ENCODE results near the gene NUMBL. TPM values are rescaled to one million over a fixed set of nuclear protein-coding genes. Genes with fewer than 3 reads are reported as not detected.

Gene NUMBL
- total RNA-seq, 1 experiment from 2014 or later = 41.7 TPM

DNA sequence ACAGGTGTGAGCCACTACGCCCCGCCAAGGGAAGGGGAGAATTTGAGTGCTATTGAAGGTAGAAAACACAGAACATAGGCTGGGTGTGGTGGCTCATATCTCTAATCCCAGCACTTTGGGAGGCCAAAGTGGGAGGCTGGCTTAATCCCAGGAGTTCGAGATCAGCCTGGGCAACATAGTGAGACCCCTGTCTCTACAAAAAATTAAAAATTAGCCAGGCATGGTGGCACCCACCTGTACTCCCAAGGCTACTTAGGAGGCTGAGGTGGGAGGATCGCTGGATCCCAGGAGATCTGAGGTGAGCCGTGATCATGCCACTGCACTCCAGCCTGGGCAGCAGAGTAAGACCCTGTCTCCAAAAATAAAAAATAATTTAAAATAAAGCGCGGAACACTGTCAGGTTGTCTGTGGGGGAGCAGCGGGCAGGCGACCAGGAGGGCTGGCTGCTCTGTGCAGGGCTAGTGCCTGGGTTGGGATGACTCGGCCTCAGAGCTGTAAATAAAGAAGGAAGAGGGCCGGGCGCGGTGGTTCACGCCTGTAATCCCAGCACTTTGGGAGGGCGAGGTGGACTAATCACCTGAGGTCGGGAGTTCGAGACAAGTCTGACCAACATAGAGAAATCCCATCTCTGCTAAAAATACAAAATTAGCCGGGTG lies 48.3 kb downstream of the NUMBL start:
- no peaks in the 10 kb centered on the region for H4K20me1 ChIP-seq (ENCODE audit: insufficient read depth)
- DNase-seq (ENCODE audit: low read depth, low spot score) (no peak), ATAC-seq (no peak)
- H3K9me2 ChIP-seq (ENCODE audit: insufficient read depth) = no peaks in the 10 kb centered on the region
- RAD21 ChIA-PET (ENCODE audit: low non-redundant PET in 1 of 2, low total read pairs in 2 of 2, uncharacterized antibody in 2 of 2, unreplicated experiment in 2 of 2) = no interaction called here
- H3K79me2 ChIP-seq (ENCODE audit: insufficient read depth, low read length) = no peaks in the 10 kb centered on the region
- H3K9me3 ChIP-seq (ENCODE audit: control insufficient read depth in 1 of 2, insufficient read depth in 1 of 2, low read depth in 1 of 2, low read length in 2 of 2) = no peaks in the 10 kb centered on the region
- H2AFZ ChIP-seq (ENCODE audit: low read depth, low read length, poor library complexity, severe bottlenecking) = no peak overlapping the region
- POLR2A ChIA-PET = no interaction called here
- no peaks in the 10 kb centered on the region for H3K27me3 ChIP-seq (ENCODE audit: insufficient read depth, low read length)
- H3K4me3 ChIP-seq (replicated peaks in 1 of 2; ENCODE audit: low read depth in 1 of 2, low read length in 2 of 2) = no peak overlapping the region
- no TSS peak for BruUV-seq (replicated peaks)
- TF ChIP-seq ZNF274 (IDR thresholded peaks at IDR 0.05; ENCODE audit: low read depth, low read length) = no peak
- no peak for TF ChIP-seq CEBPB (IDR thresholded peaks at IDR 0.05; ENCODE audit: low read depth)
- TF ChIP-seq POLR2AphosphoS5 (IDR thresholded peaks at IDR 0.05; ENCODE audit: low read depth, low read length) = no peak
- TF ChIP-seq SIN3A (IDR thresholded peaks at IDR 0.05; ENCODE audit: low read depth) = no peak
- TF ChIP-seq, protein P1, sequence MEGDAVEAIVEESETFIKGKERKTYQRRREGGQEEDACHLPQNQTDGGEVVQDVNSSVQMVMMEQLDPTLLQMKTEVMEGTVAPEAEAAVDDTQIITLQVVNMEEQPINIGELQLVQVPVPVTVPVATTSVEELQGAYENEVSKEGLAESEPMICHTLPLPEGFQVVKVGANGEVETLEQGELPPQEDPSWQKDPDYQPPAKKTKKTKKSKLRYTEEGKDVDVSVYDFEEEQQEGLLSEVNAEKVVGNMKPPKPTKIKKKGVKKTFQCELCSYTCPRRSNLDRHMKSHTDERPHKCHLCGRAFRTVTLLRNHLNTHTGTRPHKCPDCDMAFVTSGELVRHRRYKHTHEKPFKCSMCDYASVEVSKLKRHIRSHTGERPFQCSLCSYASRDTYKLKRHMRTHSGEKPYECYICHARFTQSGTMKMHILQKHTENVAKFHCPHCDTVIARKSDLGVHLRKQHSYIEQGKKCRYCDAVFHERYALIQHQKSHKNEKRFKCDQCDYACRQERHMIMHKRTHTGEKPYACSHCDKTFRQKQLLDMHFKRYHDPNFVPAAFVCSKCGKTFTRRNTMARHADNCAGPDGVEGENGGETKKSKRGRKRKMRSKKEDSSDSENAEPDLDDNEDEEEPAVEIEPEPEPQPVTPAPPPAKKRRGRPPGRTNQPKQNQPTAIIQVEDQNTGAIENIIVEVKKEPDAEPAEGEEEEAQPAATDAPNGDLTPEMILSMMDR (IDR thresholded peaks at IDR 0.05 in 2 of 3, conservative IDR thresholded peaks at IDR 0.05 in 1 of 3; ENCODE audit: borderline replicate concordance in 1 of 3, insufficient read depth in 1 of 3, low read depth in 2 of 3, low read length in 2 of 3) = no peak
- no peak for TF ChIP-seq SP1 (IDR thresholded peaks at IDR 0.05; ENCODE audit: low read depth)
- no peak for TF ChIP-seq EZH2 (IDR thresholded peaks at IDR 0.05)
- TF ChIP-seq, protein P2, sequence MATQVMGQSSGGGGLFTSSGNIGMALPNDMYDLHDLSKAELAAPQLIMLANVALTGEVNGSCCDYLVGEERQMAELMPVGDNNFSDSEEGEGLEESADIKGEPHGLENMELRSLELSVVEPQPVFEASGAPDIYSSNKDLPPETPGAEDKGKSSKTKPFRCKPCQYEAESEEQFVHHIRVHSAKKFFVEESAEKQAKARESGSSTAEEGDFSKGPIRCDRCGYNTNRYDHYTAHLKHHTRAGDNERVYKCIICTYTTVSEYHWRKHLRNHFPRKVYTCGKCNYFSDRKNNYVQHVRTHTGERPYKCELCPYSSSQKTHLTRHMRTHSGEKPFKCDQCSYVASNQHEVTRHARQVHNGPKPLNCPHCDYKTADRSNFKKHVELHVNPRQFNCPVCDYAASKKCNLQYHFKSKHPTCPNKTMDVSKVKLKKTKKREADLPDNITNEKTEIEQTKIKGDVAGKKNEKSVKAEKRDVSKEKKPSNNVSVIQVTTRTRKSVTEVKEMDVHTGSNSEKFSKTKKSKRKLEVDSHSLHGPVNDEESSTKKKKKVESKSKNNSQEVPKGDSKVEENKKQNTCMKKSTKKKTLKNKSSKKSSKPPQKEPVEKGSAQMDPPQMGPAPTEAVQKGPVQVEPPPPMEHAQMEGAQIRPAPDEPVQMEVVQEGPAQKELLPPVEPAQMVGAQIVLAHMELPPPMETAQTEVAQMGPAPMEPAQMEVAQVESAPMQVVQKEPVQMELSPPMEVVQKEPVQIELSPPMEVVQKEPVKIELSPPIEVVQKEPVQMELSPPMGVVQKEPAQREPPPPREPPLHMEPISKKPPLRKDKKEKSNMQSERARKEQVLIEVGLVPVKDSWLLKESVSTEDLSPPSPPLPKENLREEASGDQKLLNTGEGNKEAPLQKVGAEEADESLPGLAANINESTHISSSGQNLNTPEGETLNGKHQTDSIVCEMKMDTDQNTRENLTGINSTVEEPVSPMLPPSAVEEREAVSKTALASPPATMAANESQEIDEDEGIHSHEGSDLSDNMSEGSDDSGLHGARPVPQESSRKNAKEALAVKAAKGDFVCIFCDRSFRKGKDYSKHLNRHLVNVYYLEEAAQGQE (IDR thresholded peaks at IDR 0.05; ENCODE audit: low read depth) = no peak
- no peak for TF ChIP-seq YY1 (IDR thresholded peaks at IDR 0.05; ENCODE audit: extremely low read depth, insufficient replicate concordance, low read depth, low read length)
- TF ChIP-seq, protein P3, sequence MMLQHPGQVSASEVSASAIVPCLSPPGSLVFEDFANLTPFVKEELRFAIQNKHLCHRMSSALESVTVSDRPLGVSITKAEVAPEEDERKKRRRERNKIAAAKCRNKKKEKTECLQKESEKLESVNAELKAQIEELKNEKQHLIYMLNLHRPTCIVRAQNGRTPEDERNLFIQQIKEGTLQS (IDR thresholded peaks at IDR 0.05) = no peak
- no peak for TF ChIP-seq CBX3 (IDR thresholded peaks at IDR 0.05; ENCODE audit: low read depth)
- TF ChIP-seq EGR1 (IDR thresholded peaks at IDR 0.05; ENCODE audit: low read depth) = no peak
- TF ChIP-seq ELF1 (IDR thresholded peaks at IDR 0.05; ENCODE audit: borderline replicate concordance, low read depth) = no peak
- no peak for TF ChIP-seq POLR2A (IDR thresholded peaks at IDR 0.05; ENCODE audit: borderline replicate concordance, extremely low read depth, insufficient read depth, insufficient read length)
- TF ChIP-seq FOSL1 (IDR thresholded peaks at IDR 0.05; ENCODE audit: low read depth) = no peak
- no peak for TF ChIP-seq ZFX (IDR thresholded peaks at IDR 0.05)
- no peak for TF ChIP-seq EZH2phosphoT487 (IDR thresholded peaks at IDR 0.05; ENCODE audit: borderline replicate concordance)
- CTCF ChIA-PET = no interaction called here
- intact Hi-C loops (cut with micrococcal nuclease) = no loop called here
- H3K4me2 ChIP-seq (ENCODE audit: low read length) = no peak overlapping the region
- H3K36me3 ChIP-seq (ENCODE audit: control insufficient read depth in 1 of 2, insufficient read depth in 2 of 2, low read length in 2 of 2) = no peaks in the 10 kb centered on the region
- H3K27ac ChIP-seq (ENCODE audit: low read depth, low read length) = no peak overlapping the region
- peaks cover 33 to 43% of the 10 kb centered on the region in 2 experiments for H3K4me1 ChIP-seq (ENCODE audit: control insufficient read depth in 1 of 2, insufficient read depth in 2 of 2, low read length in 2 of 2)
- H3K9ac ChIP-seq (ENCODE audit: low read length) = no peak overlapping the region

All from HCT116 (cell line).